Measurements from ENCODE around the gene ENOX1.

ENOX1 gene

DNA sequence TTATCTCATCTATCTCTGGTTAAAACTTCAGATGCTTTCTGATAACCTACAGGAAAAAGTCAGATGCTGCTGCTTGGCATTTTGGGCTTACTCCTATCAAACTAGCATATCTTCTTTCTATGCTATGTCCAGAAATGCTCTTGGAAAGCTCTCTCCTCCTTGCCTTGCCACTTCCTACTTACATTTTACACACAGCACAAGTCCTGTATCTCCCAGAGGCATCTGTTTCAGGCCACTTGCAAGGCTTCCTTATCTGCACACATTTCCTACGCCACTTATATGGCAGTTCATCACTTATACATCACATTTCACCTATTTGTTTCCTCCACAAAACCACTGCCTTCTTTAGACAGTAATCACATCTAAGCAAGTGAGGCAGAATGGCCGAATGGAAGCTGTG, 543.1 kb downstream of the ENOX1 start:
- no peak for ATAC-seq
- no peak for TF ChIP-seq ZFP30 (CRISPR knock-in tag; IDR thresholded peaks at IDR 0.05)
- no peak for TF ChIP-seq BACH2 (CRISPR knock-in tag; IDR thresholded peaks at IDR 0.05; ENCODE audit: borderline replicate concordance)
- TF ChIP-seq, protein P1, sequence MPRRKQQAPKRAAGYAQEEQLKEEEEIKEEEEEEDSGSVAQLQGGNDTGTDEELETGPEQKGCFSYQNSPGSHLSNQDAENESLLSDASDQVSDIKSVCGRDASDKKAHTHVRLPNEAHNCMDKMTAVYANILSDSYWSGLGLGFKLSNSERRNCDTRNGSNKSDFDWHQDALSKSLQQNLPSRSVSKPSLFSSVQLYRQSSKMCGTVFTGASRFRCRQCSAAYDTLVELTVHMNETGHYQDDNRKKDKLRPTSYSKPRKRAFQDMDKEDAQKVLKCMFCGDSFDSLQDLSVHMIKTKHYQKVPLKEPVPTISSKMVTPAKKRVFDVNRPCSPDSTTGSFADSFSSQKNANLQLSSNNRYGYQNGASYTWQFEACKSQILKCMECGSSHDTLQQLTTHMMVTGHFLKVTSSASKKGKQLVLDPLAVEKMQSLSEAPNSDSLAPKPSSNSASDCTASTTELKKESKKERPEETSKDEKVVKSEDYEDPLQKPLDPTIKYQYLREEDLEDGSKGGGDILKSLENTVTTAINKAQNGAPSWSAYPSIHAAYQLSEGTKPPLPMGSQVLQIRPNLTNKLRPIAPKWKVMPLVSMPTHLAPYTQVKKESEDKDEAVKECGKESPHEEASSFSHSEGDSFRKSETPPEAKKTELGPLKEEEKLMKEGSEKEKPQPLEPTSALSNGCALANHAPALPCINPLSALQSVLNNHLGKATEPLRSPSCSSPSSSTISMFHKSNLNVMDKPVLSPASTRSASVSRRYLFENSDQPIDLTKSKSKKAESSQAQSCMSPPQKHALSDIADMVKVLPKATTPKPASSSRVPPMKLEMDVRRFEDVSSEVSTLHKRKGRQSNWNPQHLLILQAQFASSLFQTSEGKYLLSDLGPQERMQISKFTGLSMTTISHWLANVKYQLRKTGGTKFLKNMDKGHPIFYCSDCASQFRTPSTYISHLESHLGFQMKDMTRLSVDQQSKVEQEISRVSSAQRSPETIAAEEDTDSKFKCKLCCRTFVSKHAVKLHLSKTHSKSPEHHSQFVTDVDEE (CRISPR knock-in tag; IDR thresholded peaks at IDR 0.05), result no peak
- TF ChIP-seq ZNF70 (CRISPR knock-in tag; IDR thresholded peaks at IDR 0.05), result no peak
- TF ChIP-seq TOX (CRISPR knock-in tag; IDR thresholded peaks at IDR 0.05; ENCODE audit: borderline replicate concordance), result no peak
- TF ChIP-seq, protein P2, sequence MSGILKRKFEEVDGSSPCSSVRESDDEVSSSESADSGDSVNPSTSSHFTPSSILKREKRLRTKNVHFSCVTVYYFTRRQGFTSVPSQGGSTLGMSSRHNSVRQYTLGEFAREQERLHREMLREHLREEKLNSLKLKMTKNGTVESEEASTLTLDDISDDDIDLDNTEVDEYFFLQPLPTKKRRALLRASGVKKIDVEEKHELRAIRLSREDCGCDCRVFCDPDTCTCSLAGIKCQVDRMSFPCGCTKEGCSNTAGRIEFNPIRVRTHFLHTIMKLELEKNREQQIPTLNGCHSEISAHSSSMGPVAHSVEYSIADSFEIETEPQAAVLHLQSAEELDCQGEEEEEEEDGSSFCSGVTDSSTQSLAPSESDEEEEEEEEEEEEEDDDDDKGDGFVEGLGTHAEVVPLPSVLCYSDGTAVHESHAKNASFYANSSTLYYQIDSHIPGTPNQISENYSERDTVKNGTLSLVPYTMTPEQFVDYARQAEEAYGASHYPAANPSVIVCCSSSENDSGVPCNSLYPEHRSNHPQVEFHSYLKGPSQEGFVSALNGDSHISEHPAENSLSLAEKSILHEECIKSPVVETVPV (CRISPR knock-in tag; IDR thresholded peaks at IDR 0.05), result no peak
- TF ChIP-seq PPARA (CRISPR knock-in tag; IDR thresholded peaks at IDR 0.05; ENCODE audit: borderline replicate concordance), result no peak
- TF ChIP-seq ZFP3 (CRISPR knock-in tag; IDR thresholded peaks at IDR 0.05), result no peak
- TF ChIP-seq OSR1 (CRISPR knock-in tag; IDR thresholded peaks at IDR 0.05), result no peak
- no peak for TF ChIP-seq ZNF565 (CRISPR knock-in tag; conservative IDR thresholded peaks at IDR 0.05; ENCODE audit: low read depth)

DNA sequence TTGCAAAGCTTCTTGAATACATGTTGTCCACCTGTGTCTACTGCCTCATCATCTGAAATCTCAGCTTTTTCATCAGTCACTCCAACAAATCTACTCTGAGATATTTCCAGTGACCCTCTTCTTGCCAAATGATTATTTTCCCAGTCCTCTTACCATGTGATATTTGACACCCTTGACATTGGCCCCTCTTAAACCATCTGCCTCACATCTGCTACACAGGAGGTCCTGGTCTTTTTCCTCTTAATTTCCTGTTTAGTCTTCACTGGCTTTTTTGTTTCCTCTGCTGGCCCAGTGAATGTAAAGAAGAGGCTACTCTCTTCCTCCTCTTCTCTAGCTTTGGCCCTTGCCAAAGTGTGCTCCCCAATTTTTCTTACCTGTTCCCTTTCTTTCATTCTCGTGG, 544.7 kb downstream of the ENOX1 start:
- TF ChIP-seq ZNF70 (CRISPR knock-in tag; IDR thresholded peaks at IDR 0.05) (no peak), ARNTL (CRISPR knock-in tag; IDR thresholded peaks at IDR 0.05; ENCODE audit: borderline replicate concordance, low read depth) (no peak), ZNF565 (CRISPR knock-in tag; conservative IDR thresholded peaks at IDR 0.05; ENCODE audit: low read depth) (no peak), ZC3H10 (CRISPR knock-in tag; IDR thresholded peaks at IDR 0.05) (no peak), OSR1 (CRISPR knock-in tag; IDR thresholded peaks at IDR 0.05) (no peak), TCF4 (CRISPR knock-in tag; IDR thresholded peaks at IDR 0.05; ENCODE audit: borderline replicate concordance) (no peak), TOX (CRISPR knock-in tag; IDR thresholded peaks at IDR 0.05; ENCODE audit: borderline replicate concordance) (no peak), BACH2 (CRISPR knock-in tag; IDR thresholded peaks at IDR 0.05; ENCODE audit: borderline replicate concordance) (no peak), GLIS3 (CRISPR knock-in tag; IDR thresholded peaks at IDR 0.05) (no peak), ZFP30 (CRISPR knock-in tag; IDR thresholded peaks at IDR 0.05) (no peak), ESRRG (CRISPR knock-in tag; IDR thresholded peaks at IDR 0.05) (no peak), ISL1 (CRISPR knock-in tag; IDR thresholded peaks at IDR 0.05) (no peak), CSDC2 (CRISPR knock-in tag; IDR thresholded peaks at IDR 0.05) (no peak)
- TF ChIP-seq, protein P3, sequence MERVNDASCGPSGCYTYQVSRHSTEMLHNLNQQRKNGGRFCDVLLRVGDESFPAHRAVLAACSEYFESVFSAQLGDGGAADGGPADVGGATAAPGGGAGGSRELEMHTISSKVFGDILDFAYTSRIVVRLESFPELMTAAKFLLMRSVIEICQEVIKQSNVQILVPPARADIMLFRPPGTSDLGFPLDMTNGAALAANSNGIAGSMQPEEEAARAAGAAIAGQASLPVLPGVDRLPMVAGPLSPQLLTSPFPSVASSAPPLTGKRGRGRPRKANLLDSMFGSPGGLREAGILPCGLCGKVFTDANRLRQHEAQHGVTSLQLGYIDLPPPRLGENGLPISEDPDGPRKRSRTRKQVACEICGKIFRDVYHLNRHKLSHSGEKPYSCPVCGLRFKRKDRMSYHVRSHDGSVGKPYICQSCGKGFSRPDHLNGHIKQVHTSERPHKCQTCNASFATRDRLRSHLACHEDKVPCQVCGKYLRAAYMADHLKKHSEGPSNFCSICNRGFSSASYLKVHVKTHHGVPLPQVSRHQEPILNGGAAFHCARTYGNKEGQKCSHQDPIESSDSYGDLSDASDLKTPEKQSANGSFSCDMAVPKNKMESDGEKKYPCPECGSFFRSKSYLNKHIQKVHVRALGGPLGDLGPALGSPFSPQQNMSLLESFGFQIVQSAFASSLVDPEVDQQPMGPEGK (CRISPR knock-in tag; IDR thresholded peaks at IDR 0.05; ENCODE audit: borderline replicate concordance), result no peak
- TF ChIP-seq, protein P1 (CRISPR knock-in tag; IDR thresholded peaks at IDR 0.05), result no peak

DNA sequence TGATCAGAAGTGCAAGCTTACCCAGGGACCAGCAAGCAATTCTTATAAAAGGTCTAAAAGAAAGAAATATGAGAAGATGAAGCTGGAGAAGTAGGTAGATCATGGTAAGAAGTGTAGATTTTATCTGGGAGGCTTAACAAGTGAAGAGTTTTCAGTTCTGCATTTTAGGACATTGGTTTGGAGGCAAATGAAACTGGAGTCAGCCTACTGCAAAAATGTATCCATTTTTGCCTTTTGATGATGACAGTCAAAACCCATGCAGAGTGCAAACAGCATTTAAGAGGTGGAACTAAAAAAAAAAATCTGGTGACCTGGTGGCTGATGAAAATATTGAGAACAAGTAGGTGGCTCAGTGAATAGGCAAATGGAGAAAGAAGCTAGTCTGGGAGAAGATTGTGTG, 546.5 kb downstream of the ENOX1 start:
- TF ChIP-seq ZC3H10 (CRISPR knock-in tag; IDR thresholded peaks at IDR 0.05) (no peak), TCF4 (CRISPR knock-in tag; IDR thresholded peaks at IDR 0.05; ENCODE audit: borderline replicate concordance) (no peak)
- ATAC-seq, result no peak

More for the DNA sequence above, 544.7 kb downstream of the ENOX1 start:
- ATAC-seq, result no peak

DNA sequence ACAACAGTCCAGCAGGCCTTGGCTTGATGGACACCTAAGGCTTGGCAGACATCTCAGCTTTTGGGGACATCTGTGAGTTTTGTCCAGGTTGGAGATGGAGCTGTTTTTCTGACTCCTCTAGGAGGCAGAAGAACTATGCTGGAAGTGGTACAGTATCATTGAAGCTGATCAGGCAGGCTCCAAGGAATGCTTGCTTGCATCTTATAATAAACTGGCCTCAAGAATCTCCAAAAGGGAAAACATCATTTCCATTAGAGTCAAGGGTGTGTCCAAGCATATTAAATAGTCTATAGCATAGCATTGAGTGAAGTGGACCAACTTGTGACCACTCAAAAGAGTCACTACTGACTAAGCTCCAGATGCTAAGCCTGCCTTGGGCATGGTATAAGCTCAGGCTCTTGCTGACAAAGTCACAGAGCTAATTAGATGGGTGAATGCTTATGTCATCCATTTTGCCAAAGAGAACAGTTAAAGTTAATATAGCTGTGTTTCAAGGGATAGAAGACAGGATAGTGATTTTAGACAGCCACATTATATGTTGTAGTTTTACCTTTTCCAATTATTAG, 547.4 kb downstream of the ENOX1 start:
- ATAC-seq, result peak; percentile 51; the same call in 2 of the 3 replicates
- no peak for TF ChIP-seq BACH2 (CRISPR knock-in tag; IDR thresholded peaks at IDR 0.05; ENCODE audit: borderline replicate concordance)
- TF ChIP-seq SNAI2 (CRISPR knock-in tag; IDR thresholded peaks at IDR 0.05), result no peak
- TF ChIP-seq, protein P1 (CRISPR knock-in tag; IDR thresholded peaks at IDR 0.05), result no peak
- TF ChIP-seq TCF4 (CRISPR knock-in tag; IDR thresholded peaks at IDR 0.05; ENCODE audit: borderline replicate concordance), result no peak
- no peak for TF ChIP-seq TOX (CRISPR knock-in tag; IDR thresholded peaks at IDR 0.05; ENCODE audit: borderline replicate concordance)
- no peak for TF ChIP-seq ZC3H10 (CRISPR knock-in tag; IDR thresholded peaks at IDR 0.05)
- TF ChIP-seq RARB (CRISPR knock-in tag; IDR thresholded peaks at IDR 0.05), result no peak
- TF ChIP-seq ZNF8 (CRISPR knock-in tag; IDR thresholded peaks at IDR 0.05), result no peak
- no peak for TF ChIP-seq PPARA (CRISPR knock-in tag; IDR thresholded peaks at IDR 0.05; ENCODE audit: borderline replicate concordance)
- TF ChIP-seq, protein P4, sequence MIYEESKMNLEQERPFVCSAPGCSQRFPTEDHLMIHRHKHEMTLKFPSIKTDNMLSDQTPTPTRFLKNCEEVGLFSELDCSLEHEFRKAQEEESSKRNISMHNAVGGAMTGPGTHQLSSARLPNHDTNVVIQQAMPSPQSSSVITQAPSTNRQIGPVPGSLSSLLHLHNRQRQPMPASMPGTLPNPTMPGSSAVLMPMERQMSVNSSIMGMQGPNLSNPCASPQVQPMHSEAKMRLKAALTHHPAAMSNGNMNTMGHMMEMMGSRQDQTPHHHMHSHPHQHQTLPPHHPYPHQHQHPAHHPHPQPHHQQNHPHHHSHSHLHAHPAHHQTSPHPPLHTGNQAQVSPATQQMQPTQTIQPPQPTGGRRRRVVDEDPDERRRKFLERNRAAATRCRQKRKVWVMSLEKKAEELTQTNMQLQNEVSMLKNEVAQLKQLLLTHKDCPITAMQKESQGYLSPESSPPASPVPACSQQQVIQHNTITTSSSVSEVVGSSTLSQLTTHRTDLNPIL (CRISPR knock-in tag; IDR thresholded peaks at IDR 0.05; ENCODE audit: low read depth), result no peak
- TF ChIP-seq GLIS3 (CRISPR knock-in tag; IDR thresholded peaks at IDR 0.05), result no peak
